Right lobe of liver (tissue), 6 donors: ENCODE results near the gene ZNF324. TPM values are rescaled to one million over a fixed set of nuclear protein-coding genes. Genes with fewer than 3 reads are reported as not detected.

ENCODE experiments used
- ATAC-seq, 4 donors: fragments of 200-7000 bp; cut with Tn5 transposase; one replicate each; pipeline ENCODE4 v1.9.1; 2020; ENCODE audit warnings: mild to moderate bottlenecking in 4 of 4, moderate library complexity in 4 of 4
- DNase-seq, 3 donors: peaks; one replicate each; pipeline ENCODE4 v3.0.0-alpha.2; 2020
- H3K27ac ChIP-seq, 3 donors: fragments of 200-600 bp; one replicate each; pipeline ENCODE4 v1.8.0; 2022
- H3K27me3 ChIP-seq, 2 donors: fragments of 200-600 bp; one replicate each; pipeline ENCODE4 v1.8.0; 2022
- H3K36me3 ChIP-seq, 4 donors: fragments of 200-600 bp; sonication (generic) in 1 of 4; one replicate each; pipeline versions ENCODE4 v1.5.1 to v1.8.0; 2017 to 2022; ENCODE audit warnings: control low read depth in 1 of 4
- H3K4me1 ChIP-seq, 4 donors: fragments of 200-600 bp; sonication (generic) in 1 of 4; one replicate each; pipeline versions ENCODE4 v1.5.1 to v1.8.0; 2017 to 2022; ENCODE audit warnings: control low read depth in 1 of 4
- H3K4me3 ChIP-seq, 3 donors: fragments of 200-600 bp; one replicate each; pipeline ENCODE4 v1.8.0; 2022
- H3K9me3 ChIP-seq, 4 donors: fragments of 200-600 bp; sonication (generic) in 1 of 4; one replicate each; pipeline versions ENCODE4 v1.5.1 to v1.8.0; 2017 to 2022; ENCODE audit warnings: control low read depth in 1 of 4
- POLR2A ChIP-seq: fragments of 450-650 bp; IDR thresholded peaks from one replicate; pipeline ENCODE4 v1.6.1; 2017; ENCODE audit warnings: antibody characterized with exemption, mild to moderate bottlenecking
- WGBS: methylation state at CpG from one replicate; pipeline ENCODE4 v1.1.6; 2018; ENCODE audit warnings: low coverage, low lambda C conversion rate; ENCODE audit not compliant: insufficient coverage; ENCODE audit errors: missing lambda C conversion rate; 5-methylcytosine and 5-hydroxymethylcytosine counted together
- intact Hi-C, 2 donors: fragments of 100-400 bp; cut with DNase I; formaldehyde crosslinking; loops; one replicate each; pipeline versions ENCODE4 v1.11.2 to v1.14.1; 2022
- long read RNA-seq: library from polyadenylated mRNA; unstranded; transcript quantifications from one replicate; pipeline ENCODE4 v2.0.0, GENCODE V29; 2019
- total RNA-seq, 6 experiments: library from RNA; depleted of rRNA in 2 of 6; stranded (reverse); fragments of >200 nt in 2 of 6; fragmentation: NEBNext Ultra II Directional in 3 of 6; extraction: Animal tissue kit (Norgen Biotek cat#: 25700) in 3 of 6; gene quantifications; one replicate each; pipeline versions ENCODE4 v1.1.0 to v1.2.4, GENCODE V29; 2016 to 2023
- TF ChIP-seq, protein P1 (sequence below), 4 donors: fragments of 200-600 bp in 3 of 4; fragments of 450-650 bp in 1 of 4; IDR thresholded peaks; one replicate each; pipeline versions ENCODE4 v1.5.1 to v1.8.0; 2016 to 2022; ENCODE audit warnings: antibody characterized with exemption in 4 of 4, mild to moderate bottlenecking in 2 of 4
- donor health status: DM: no; HTN: yes; CAD: no.
- donor health status: DM: no; HTN: no; CAD: no.
- donor health status: DM: no; HTN: no; CAD: no.
- donor health status: DM: no; HTN: yes; CAD: no.
- donor health status: DM: no; HTN: yes; CAD: no.

Gene ZNF324
- 1 to 10 TPM; 2.9 to 4.9 (median 3.8) TPM for total RNA-seq
- long read RNA-seq, partial matches to known transcripts = 0 of 4 reads
- long read RNA-seq, other reads (novel, unspliced or antisense) = 4 of 4 reads

DNA sequence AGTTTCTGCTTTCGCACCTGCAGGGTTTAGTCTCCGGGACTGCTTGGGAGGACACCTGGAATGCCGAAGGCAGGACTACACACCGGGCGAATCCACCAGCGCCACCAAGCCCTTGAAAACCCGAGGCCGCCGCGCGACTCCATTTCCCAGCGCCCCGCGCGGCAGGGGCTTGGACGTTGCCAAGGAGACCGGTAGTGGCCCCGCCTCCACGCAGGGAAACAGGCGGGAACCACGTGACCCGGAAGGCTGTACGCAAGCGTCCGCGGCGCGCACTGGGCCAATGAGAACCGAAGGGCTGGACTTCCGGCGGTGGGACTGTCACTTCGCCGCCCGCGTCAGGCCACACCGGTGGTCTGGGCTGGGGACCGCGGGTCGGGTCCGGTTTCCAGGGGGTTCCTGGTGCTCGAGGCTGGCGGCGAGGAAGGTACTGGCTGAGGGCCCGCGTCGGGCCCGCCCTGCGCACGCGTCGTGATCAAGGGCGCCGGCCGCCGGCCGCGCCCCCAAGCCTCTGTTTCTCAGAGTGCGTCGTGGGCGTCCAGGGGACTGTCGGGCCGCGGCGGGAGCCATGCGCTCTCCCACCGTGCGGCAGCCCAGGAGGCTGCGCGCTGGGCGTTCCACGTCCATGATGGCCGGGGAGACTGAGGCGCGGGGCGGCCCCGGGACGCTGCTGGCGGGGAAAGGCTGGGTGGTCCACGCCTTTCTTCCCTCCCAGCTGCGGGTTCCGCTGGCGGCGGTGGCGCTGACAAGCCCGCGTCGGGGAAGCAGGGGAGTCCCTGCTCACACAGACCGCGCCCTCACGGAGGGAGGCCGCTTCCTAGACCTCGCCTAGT lies at the start of gene ZNF324:
Gene ZNF324, plus strand, starts transcription at position 321 of the 830 bp plus-strand sequence. CDS start 2,106 bp downstream, outside the sequence.
- no CpG with 5 or more reads among the region's 92 CpGs for WGBS
- peak; percentile 47 for TF ChIP-seq POLR2A
- TF ChIP-seq, protein P1, sequence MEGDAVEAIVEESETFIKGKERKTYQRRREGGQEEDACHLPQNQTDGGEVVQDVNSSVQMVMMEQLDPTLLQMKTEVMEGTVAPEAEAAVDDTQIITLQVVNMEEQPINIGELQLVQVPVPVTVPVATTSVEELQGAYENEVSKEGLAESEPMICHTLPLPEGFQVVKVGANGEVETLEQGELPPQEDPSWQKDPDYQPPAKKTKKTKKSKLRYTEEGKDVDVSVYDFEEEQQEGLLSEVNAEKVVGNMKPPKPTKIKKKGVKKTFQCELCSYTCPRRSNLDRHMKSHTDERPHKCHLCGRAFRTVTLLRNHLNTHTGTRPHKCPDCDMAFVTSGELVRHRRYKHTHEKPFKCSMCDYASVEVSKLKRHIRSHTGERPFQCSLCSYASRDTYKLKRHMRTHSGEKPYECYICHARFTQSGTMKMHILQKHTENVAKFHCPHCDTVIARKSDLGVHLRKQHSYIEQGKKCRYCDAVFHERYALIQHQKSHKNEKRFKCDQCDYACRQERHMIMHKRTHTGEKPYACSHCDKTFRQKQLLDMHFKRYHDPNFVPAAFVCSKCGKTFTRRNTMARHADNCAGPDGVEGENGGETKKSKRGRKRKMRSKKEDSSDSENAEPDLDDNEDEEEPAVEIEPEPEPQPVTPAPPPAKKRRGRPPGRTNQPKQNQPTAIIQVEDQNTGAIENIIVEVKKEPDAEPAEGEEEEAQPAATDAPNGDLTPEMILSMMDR (IDR thresholded peaks at IDR 0.05) = peak in 1 of 4 donors; percentile 19
- Histone ChIP-seq H3K4me3 (peak within 1 kb of the TSS; percentile 95 to 98 (median 98)), H3K4me1 (peaks cover 0 to 9% (median 0%) of the 10 kb centered on the region in 4 donors), H3K27ac (peak within 1 kb of the TSS; percentile 40 to 75 (median 58)), H3K9me3 (no peaks in the 10 kb centered on the region), H3K36me3 (no peaks in the 10 kb centered on the region), H3K27me3 (no peaks in the 10 kb centered on the region)
- intact Hi-C loops = no loop called here
- DNase-seq (peak; percentile 99), ATAC-seq (peak; percentile 94 to 95 (median 94))

DNA sequence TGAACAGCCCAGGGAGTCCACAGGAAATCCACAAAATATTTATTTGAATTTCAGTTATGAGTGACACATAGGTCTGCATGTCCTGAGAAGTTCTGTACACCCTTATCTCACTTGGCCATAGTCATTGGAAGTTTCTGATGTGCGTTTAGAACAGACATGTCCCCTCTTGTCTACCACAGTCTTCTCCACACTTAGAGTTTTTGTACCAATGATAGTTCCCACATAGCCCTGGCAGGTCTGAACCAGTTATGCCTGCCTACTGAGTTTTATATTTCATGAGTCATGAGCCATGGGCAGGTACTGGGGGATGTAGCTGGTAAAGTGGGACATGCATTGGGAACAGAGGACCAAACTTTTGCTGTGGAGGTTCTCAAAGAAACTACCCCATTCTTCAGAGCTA lies 38.3 kb upstream of the ZNF324 start:
- TF ChIP-seq POLR2A = no peak
- TF ChIP-seq, protein P1 (IDR thresholded peaks at IDR 0.05) = no peak
- Histone ChIP-seq H3K27ac (no peak overlapping the region), H3K27me3 (no peaks in the 10 kb centered on the region), H3K36me3 (peaks cover 0 to 5% (median 0%) of the 10 kb centered on the region in 4 donors), H3K4me1 (no peaks in the 10 kb centered on the region), H3K4me3 (no peak overlapping the region), H3K9me3 (peaks cover 0 to 56% (median 10%) of the 10 kb centered on the region in 4 donors)
- no CpG with 5 or more reads among the region's 1 CpG for WGBS
- DNase-seq = no peak
- ATAC-seq = no peak
- intact Hi-C loops = no loop called here

DNA sequence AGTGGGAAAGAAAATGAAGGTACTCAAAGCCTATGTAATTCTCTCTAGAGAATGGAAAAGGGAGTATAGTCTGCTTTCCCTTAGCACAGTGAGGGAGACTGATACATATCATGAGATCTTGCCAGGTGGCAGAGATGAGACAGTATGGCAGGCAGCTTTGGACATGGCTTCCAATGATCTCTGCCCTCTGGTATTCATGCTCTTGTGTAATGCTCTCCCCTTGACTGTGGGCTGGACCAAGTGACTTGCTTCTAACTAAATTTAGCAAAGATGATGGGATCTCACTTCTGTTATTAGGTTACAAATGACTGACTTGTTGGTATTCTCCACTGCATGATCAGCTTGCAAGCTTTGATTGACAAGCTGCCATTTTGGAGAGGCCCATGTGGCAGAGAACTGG lies 37.1 kb upstream of the ZNF324 start:
- TF ChIP-seq POLR2A = no peak
- TF ChIP-seq, protein P1 (IDR thresholded peaks at IDR 0.05) = no peak
- no peak for ATAC-seq
- Histone ChIP-seq H3K4me3 (no peak overlapping the region), H3K27me3 (no peaks in the 10 kb centered on the region), H3K36me3 (peaks cover 0 to 16% (median 5%) of the 10 kb centered on the region in 4 donors), H3K4me1 (no peaks in the 10 kb centered on the region), H3K27ac (no peak overlapping the region), H3K9me3 (peaks cover 0 to 67% (median 14%) of the 10 kb centered on the region in 4 donors)
- DNase-seq = no peak
- intact Hi-C loops = no loop called here

DNA sequence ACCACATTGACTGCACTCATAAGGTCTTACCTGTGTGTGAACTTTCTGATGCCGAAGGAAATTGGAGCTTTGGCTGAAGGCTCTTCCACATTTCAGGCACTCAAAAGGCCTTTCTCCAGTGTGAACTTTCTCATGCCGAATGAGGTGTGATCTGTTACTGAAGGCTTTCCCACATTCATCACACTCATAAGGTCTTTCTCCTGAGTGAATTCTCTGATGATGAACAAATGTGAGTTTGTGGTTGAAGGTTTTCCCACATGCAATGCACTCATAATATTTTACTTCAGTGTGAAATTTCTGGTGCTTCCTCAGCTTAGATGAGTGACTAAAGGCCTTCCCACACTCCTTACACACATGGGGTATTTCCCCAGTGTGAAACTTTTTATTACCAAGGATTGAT lies 32.7 kb upstream of the ZNF324 start:
- no peak overlapping the region for H3K4me3 ChIP-seq
- no peaks in the 10 kb centered on the region for H3K27me3 ChIP-seq
- TF ChIP-seq, protein P1 (IDR thresholded peaks at IDR 0.05) = no peak
- TF ChIP-seq POLR2A = no peak
- no peak for ATAC-seq
- no peak overlapping the region for H3K27ac ChIP-seq
- no peak for DNase-seq
- peaks cover 0 to 33% (median 10%) of the 10 kb centered on the region in 4 donors for H3K36me3 ChIP-seq
- peaks cover 0 to 3% (median 0%) of the 10 kb centered on the region in 4 donors for H3K4me1 ChIP-seq
- intact Hi-C loops = no loop called here
- no CpG with 5 or more reads among the region's 2 CpGs for WGBS
- H3K9me3 ChIP-seq = peaks cover 0 to 70% (median 17%) of the 10 kb centered on the region in 4 donors
